ENCODE measurements around the gene SCGB2A2.

Gene SCGB2A2

GRCh38 chr11:62269654-62270278, at the start of gene SCGB2A2:
SCGB2A2 (plus strand) TSS chr11:62270158; CDS start chr11:62270217, 59 bp downstream.
- DNase-seq, result no peak

- no peak for DNase-seq
Measured at GRCh38 chr11:62221498-62221897, 48.5 kb upstream of the SCGB2A2 start.

GRCh38 chr11:62223095-62223494, 46.9 kb upstream of the SCGB2A2 start:
- no peak for DNase-seq

- no peak for DNase-seq
Measured at GRCh38 chr11:62233730-62234129, 36.2 kb upstream of the SCGB2A2 start.

- DNase-seq, result no peak
Measured at GRCh38 chr11:62236187-62236586, 33.8 kb upstream of the SCGB2A2 start.

GRCh38 chr11:62237499-62237898, 32.5 kb upstream of the SCGB2A2 start:
- DNase-seq, result no peak

- DNase-seq, result no peak
Measured at GRCh38 chr11:62238151-62238550, 31.8 kb upstream of the SCGB2A2 start.

GRCh38 chr11:62241095-62241494, 28.9 kb upstream of the SCGB2A2 start:
- no peak for DNase-seq

GRCh38 chr11:62242021-62242420, 27.9 kb upstream of the SCGB2A2 start, which contains the start of gene SCGB1D2:
SCGB1D2 (plus strand) TSS chr11:62242239; CDS start chr11:62242308, 69 bp downstream.
- DNase-seq, result no peak

GRCh38 chr11:62245271-62245753, 24.6 kb upstream of the SCGB2A2 start:
- DNase-seq, result peak; percentile 2 to 14

- no peak for DNase-seq
Measured at GRCh38 chr11:62251698-62252097, 18.3 kb upstream of the SCGB2A2 start.

- no peak for DNase-seq
Measured at GRCh38 chr11:62253999-62254542, 15.9 kb upstream of the SCGB2A2 start.

- no peak for DNase-seq
Measured at GRCh38 chr11:62256281-62256680, 13.7 kb upstream of the SCGB2A2 start.

GRCh38 chr11:62260261-62260953, 9.6 kb upstream of the SCGB2A2 start:
- no peak for DNase-seq

- DNase-seq, result no peak
Measured at GRCh38 chr11:62264004-62264403, 6.0 kb upstream of the SCGB2A2 start.

- DNase-seq, result no peak
Measured at GRCh38 chr11:62266558-62266957, 3.4 kb upstream of the SCGB2A2 start.

- no peak for DNase-seq
Measured at GRCh38 chr11:62267050-62267449, 2.9 kb upstream of the SCGB2A2 start.

GRCh38 chr11:62267576-62267975, 2.4 kb upstream of the SCGB2A2 start:
- DNase-seq, result no peak

- no peak for DNase-seq
Measured at GRCh38 chr11:62273284-62273683, 3.3 kb downstream of the SCGB2A2 start.

GRCh38 chr11:62273789-62274275, 3.9 kb downstream of the SCGB2A2 start:
- no peak for DNase-seq

- no peak for DNase-seq
Measured at GRCh38 chr11:62280452-62280851, 10.5 kb downstream of the SCGB2A2 start.

GRCh38 chr11:62295504-62295903, 25.5 kb downstream of the SCGB2A2 start:
- DNase-seq, result no peak

- no peak for DNase-seq
Measured at GRCh38 chr11:62298975-62299374, 29.0 kb downstream of the SCGB2A2 start, which contains the start of gene SCGB1D4. SCGB1D4 (minus strand) TSS chr11:62299075; CDS start chr11:62299010, 65 bp downstream.

GRCh38 chr11:62306227-62306626, 36.3 kb downstream of the SCGB2A2 start:
- no peak for DNase-seq
